ENCODE measurements around the gene CD6.
A peak's percentile ranks its signal among the peaks of the same experiment; 100 is the strongest.

Gene CD6, protein sequence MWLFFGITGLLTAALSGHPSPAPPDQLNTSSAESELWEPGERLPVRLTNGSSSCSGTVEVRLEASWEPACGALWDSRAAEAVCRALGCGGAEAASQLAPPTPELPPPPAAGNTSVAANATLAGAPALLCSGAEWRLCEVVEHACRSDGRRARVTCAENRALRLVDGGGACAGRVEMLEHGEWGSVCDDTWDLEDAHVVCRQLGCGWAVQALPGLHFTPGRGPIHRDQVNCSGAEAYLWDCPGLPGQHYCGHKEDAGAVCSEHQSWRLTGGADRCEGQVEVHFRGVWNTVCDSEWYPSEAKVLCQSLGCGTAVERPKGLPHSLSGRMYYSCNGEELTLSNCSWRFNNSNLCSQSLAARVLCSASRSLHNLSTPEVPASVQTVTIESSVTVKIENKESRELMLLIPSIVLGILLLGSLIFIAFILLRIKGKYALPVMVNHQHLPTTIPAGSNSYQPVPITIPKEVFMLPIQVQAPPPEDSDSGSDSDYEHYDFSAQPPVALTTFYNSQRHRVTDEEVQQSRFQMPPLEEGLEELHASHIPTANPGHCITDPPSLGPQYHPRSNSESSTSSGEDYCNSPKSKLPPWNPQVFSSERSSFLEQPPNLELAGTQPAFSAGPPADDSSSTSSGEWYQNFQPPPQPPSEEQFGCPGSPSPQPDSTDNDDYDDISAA

GRCh38 chr11:60971520-60971919 is at the start of gene CD6:
TSS of gene CD6 (plus strand) at chr11:60971680. CDS start at chr11:60971866, 186 bp downstream.
- Histone ChIP-seq H3K27me3 (ENCODE audit: low read depth) (no peaks in the 10 kb centered on the region; the same call in 1 of the 2 replicates), H3K9me3 (no peaks in the 10 kb centered on the region; the same call in 1 of the 2 replicates), H3K4me1 (no peaks in the 10 kb centered on the region), H3K36me3 (replicated peaks) (no peaks in the 10 kb centered on the region), H3K4me3 (no peak within 1 kb of the TSS)
- in situ Hi-C loops (cut with MboI; ENCODE audit: low sequenced_read_pairs), result no loop called here
- no peak for DNase-seq (ENCODE audit: low spot score in 2 of 2)

GRCh38 chr11:60921777-60922335 is 49.6 kb upstream of the CD6 start:
- Histone ChIP-seq H3K36me3 (replicated peaks) (peaks cover 37% of the 10 kb centered on the region), H3K4me1 (peaks cover 13% of the 10 kb centered on the region), H3K27me3 (ENCODE audit: low read depth) (no peaks in the 10 kb centered on the region), H3K9me3 (no peaks in the 10 kb centered on the region), H3K4me3 (no peak overlapping the region)
- in situ Hi-C loops (cut with MboI; ENCODE audit: low sequenced_read_pairs), result loop anchor here (25.0 kb wide), 1 partner anchor 810 kb away; no protein-coding TSS in a partner anchor
- no peak for DNase-seq (ENCODE audit: low spot score in 2 of 2)

- Histone ChIP-seq H3K4me3 (no peak overlapping the region), H3K9me3 (no peaks in the 10 kb centered on the region), H3K4me1 (peaks cover 11% of the 10 kb centered on the region), H3K36me3 (replicated peaks) (peaks cover 37% of the 10 kb centered on the region), H3K27me3 (ENCODE audit: low read depth) (no peaks in the 10 kb centered on the region)
- in situ Hi-C loops (cut with MboI; ENCODE audit: low sequenced_read_pairs), result loop anchor here (25.0 kb wide), 1 partner anchor 811 kb away; no protein-coding TSS in a partner anchor
- DNase-seq (ENCODE audit: low spot score in 2 of 2), result no peak
These were observed 48.6 kb upstream of the CD6 start for GRCh38 chr11:60922906-60923305.

DNA sequence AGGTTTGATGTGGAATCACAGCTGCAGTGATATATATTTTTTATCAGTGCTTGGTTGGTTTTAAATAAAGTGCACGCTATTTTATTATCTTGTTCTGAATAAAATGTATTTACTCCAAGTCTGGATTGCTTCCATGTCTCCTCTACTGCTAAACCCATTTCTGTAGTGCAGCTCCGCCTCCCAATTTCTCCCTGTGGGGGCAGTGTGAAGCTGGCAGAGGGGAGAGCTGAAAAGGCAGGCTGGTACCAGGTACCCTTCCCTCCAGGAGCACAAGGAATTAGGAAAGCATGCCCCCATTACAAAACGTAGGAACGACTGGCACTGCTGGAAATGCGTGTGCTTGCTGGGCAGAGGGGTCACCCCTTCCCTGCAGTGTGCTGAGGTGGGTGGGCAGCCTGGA is 48.2 kb upstream of the CD6 start:
- Histone ChIP-seq H3K9me3 (no peaks in the 10 kb centered on the region), H3K4me1 (peaks cover 8% of the 10 kb centered on the region), H3K36me3 (replicated peaks) (peaks cover 41% of the 10 kb centered on the region), H3K4me3 (no peak overlapping the region), H3K27me3 (ENCODE audit: low read depth) (no peaks in the 10 kb centered on the region)
- DNase-seq (ENCODE audit: low spot score in 2 of 2), result no peak
- in situ Hi-C loops (cut with MboI; ENCODE audit: low sequenced_read_pairs), result loop anchor here (25.0 kb wide), 1 partner anchor 811 kb away; no protein-coding TSS in a partner anchor

GRCh38 chr11:60923800-60924109 is 47.7 kb upstream of the CD6 start:
- no peaks in the 10 kb centered on the region for H3K27me3 ChIP-seq (ENCODE audit: low read depth)
- peak overlapping the region; percentile 73 for H3K4me3 ChIP-seq
- no peaks in the 10 kb centered on the region for H3K9me3 ChIP-seq
- DNase-seq (ENCODE audit: low spot score in 2 of 2), result no peak
- H3K36me3 ChIP-seq (replicated peaks), result peaks cover 39% of the 10 kb centered on the region
- peaks cover 8% of the 10 kb centered on the region for H3K4me1 ChIP-seq
- in situ Hi-C loops (cut with MboI; ENCODE audit: low sequenced_read_pairs), result loop anchor here (25.0 kb wide), 1 partner anchor 811 kb away; no protein-coding TSS in a partner anchor

GRCh38 chr11:60924110-60924905 is 47.2 kb upstream of the CD6 start, which contains the start of gene TMEM132A:
TSS of gene TMEM132A (plus strand) at chr11:60924460. CDS start at chr11:60924634, 174 bp downstream.
- Histone ChIP-seq H3K4me1 (peaks cover 8% of the 10 kb centered on the region), H3K4me3 (peak within 1 kb of the TSS; percentile 73), H3K36me3 (replicated peaks) (peaks cover 34% of the 10 kb centered on the region), H3K9me3 (no peaks in the 10 kb centered on the region), H3K27me3 (ENCODE audit: low read depth) (no peaks in the 10 kb centered on the region)
- peak; percentile 82 to 91 for DNase-seq (ENCODE audit: low spot score in 2 of 2)
- in situ Hi-C loops (cut with MboI; ENCODE audit: low sequenced_read_pairs), result loop anchor here (25.0 kb wide), 1 partner anchor 812 kb away; no protein-coding TSS in a partner anchor

GRCh38 chr11:60924906-60925853 is 46.3 kb upstream of the CD6 start:
- peak in 1 of 2 experiments; percentile 37 for DNase-seq (ENCODE audit: low spot score in 2 of 2)
- in situ Hi-C loops (cut with MboI; ENCODE audit: low sequenced_read_pairs), result loop anchor here (25.0 kb wide), 1 partner anchor 813 kb away; no protein-coding TSS in a partner anchor
- H3K9me3 ChIP-seq, result no peaks in the 10 kb centered on the region
- no peaks in the 10 kb centered on the region for H3K27me3 ChIP-seq (ENCODE audit: low read depth)
- H3K4me3 ChIP-seq, result peak overlapping the region; percentile 73
- H3K36me3 ChIP-seq (replicated peaks), result peaks cover 27% of the 10 kb centered on the region
- H3K4me1 ChIP-seq, result peaks cover 8% of the 10 kb centered on the region

GRCh38 chr11:60925868-60926267 is 45.6 kb upstream of the CD6 start:
- in situ Hi-C loops (cut with MboI; ENCODE audit: low sequenced_read_pairs), result no loop called here
- Histone ChIP-seq H3K36me3 (replicated peaks) (peaks cover 24% of the 10 kb centered on the region), H3K27me3 (ENCODE audit: low read depth) (no peaks in the 10 kb centered on the region), H3K9me3 (no peaks in the 10 kb centered on the region), H3K4me1 (peaks cover 8% of the 10 kb centered on the region), H3K4me3 (no peak overlapping the region; the same call in 1 of the 2 replicates)
- no peak for DNase-seq (ENCODE audit: low spot score in 2 of 2)

GRCh38 chr11:60926500-60926899 is 45.0 kb upstream of the CD6 start:
- in situ Hi-C loops (cut with MboI; ENCODE audit: low sequenced_read_pairs), result no loop called here
- H3K4me3 ChIP-seq, result no peak overlapping the region
- peaks cover 8% of the 10 kb centered on the region for H3K4me1 ChIP-seq
- no peaks in the 10 kb centered on the region for H3K9me3 ChIP-seq
- no peak for DNase-seq (ENCODE audit: low spot score in 2 of 2)
- H3K27me3 ChIP-seq (ENCODE audit: low read depth), result no peaks in the 10 kb centered on the region
- peaks cover 22% of the 10 kb centered on the region for H3K36me3 ChIP-seq (replicated peaks)

- H3K27me3 ChIP-seq (ENCODE audit: low read depth), result no peaks in the 10 kb centered on the region
- no peak for DNase-seq (ENCODE audit: low spot score in 2 of 2)
- in situ Hi-C loops (cut with MboI; ENCODE audit: low sequenced_read_pairs), result no loop called here
- peaks cover 8% of the 10 kb centered on the region for H3K4me1 ChIP-seq
- no peak overlapping the region for H3K4me3 ChIP-seq
- H3K36me3 ChIP-seq (replicated peaks), result peaks cover 22% of the 10 kb centered on the region
- no peaks in the 10 kb centered on the region for H3K9me3 ChIP-seq
These were observed 44.4 kb upstream of the CD6 start for GRCh38 chr11:60927061-60927592.

GRCh38 chr11:60927600-60927999 is 43.9 kb upstream of the CD6 start:
- peaks cover 8% of the 10 kb centered on the region for H3K4me1 ChIP-seq
- no peak overlapping the region for H3K4me3 ChIP-seq
- H3K9me3 ChIP-seq, result no peaks in the 10 kb centered on the region
- in situ Hi-C loops (cut with MboI; ENCODE audit: low sequenced_read_pairs), result no loop called here
- no peaks in the 10 kb centered on the region for H3K27me3 ChIP-seq (ENCODE audit: low read depth)
- H3K36me3 ChIP-seq (replicated peaks), result peaks cover 23% of the 10 kb centered on the region
- DNase-seq (ENCODE audit: low spot score in 2 of 2), result no peak

DNA sequence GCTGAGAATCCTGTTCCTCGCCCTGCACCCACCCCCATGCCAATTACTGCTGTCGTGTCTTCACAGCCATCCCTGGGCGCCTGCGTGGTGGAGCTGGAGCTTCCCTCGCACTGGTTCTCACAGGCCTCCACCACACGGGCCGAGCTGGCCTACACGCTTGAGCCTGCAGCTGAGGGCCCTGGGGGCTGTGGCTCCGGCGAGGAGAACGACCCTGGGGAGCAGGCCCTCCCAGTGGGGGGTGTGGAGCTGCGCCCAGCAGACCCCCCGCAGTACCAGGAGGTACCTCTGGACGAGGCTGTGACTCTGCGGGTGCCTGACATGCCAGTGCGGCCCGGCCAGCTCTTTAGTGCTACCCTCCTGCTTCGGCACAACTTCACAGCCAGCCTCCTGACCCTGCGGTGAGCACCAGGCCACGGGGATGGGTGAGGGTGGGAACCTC is 42.9 kb upstream of the CD6 start:
- in situ Hi-C loops (cut with MboI; ENCODE audit: low sequenced_read_pairs), result no loop called here
- Histone ChIP-seq H3K4me1 (peaks cover 8% of the 10 kb centered on the region), H3K27me3 (ENCODE audit: low read depth) (no peaks in the 10 kb centered on the region), H3K4me3 (no peak overlapping the region), H3K9me3 (no peaks in the 10 kb centered on the region), H3K36me3 (replicated peaks) (peaks cover 23% of the 10 kb centered on the region)
- peak in 1 of 2 experiments; percentile 5 for DNase-seq (ENCODE audit: low spot score in 2 of 2)

Measured in HAP-1 (cell line).